ENCODE data around the gene GM2A. TPM values are rescaled to one million over a fixed set of nuclear protein-coding genes. Genes with fewer than 3 reads are reported as not detected.

The GM2A gene
- total and polyA plus RNA-seq, 7 donors: 10.2 to 35.1 (median 30.3) TPM

DNA sequence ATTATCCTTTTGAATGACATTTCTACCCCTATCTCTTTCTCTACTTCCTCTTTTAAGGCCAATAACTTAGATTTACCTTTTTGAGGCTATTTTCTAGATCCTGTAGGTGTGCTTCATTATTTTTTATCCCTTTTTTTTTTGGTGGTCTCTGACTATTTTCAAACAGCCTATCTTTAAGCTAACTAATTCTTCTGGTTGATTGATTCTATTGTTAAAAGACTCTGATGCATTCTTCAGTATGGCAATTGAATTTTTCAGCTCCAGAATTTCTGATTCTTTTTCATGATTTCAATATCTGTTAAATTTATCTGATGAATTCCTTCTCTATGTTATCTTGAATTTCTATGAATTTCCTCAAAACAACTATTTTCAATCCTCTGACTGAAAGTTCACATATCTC, 57.9 kb downstream of the GM2A start:
- H3K27me3 ChIP-seq: no peaks in the 10 kb centered on the region

DNA sequence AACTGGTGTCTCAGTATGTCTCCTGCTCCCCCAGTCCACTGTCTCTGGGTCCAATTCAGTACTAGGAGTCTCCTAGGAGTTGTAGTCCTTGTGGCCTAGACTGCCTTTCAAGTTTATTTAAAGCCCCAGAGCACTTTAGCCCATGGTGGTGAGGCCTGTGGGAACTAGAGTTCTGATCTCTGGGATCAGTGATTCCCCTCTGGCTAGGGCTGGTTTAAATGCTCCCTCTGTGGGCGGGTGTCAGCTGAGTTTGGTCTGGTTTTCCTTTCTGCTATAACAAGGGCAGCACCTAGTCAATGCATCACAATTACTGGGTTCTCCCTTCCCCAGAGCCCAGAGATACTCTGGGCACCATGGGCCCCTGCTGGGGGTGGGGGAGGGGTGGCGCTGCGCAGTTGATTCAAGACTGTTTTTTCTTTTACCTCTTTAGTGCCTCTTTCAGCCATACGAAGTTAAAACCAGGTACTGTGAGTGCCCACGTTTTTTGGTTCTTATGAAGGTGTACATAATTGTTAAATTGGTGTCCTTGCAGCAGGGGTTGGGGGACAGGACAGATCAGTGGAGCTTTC, 59.9 kb downstream of the GM2A start:
- Histone ChIP-seq H3K27ac (no peak overlapping the region), H3K36me3 (no peaks in the 10 kb centered on the region), H3K9me3 (peaks cover 0 to 2% (median 0%) of the 10 kb centered on the region in 4 donors), H3K4me3 (no peak overlapping the region), H3K4me1 (no peaks in the 10 kb centered on the region), H3K27me3 (no peaks in the 10 kb centered on the region)
- no peak for DNase-seq
- WGBS, 2 donors: 69 to 75% methylated on average over 5 of the region's 5 CpGs
- TF ChIP-seq EP300 (IDR thresholded peaks at IDR 0.05): no peak
- TF ChIP-seq, protein P1, sequence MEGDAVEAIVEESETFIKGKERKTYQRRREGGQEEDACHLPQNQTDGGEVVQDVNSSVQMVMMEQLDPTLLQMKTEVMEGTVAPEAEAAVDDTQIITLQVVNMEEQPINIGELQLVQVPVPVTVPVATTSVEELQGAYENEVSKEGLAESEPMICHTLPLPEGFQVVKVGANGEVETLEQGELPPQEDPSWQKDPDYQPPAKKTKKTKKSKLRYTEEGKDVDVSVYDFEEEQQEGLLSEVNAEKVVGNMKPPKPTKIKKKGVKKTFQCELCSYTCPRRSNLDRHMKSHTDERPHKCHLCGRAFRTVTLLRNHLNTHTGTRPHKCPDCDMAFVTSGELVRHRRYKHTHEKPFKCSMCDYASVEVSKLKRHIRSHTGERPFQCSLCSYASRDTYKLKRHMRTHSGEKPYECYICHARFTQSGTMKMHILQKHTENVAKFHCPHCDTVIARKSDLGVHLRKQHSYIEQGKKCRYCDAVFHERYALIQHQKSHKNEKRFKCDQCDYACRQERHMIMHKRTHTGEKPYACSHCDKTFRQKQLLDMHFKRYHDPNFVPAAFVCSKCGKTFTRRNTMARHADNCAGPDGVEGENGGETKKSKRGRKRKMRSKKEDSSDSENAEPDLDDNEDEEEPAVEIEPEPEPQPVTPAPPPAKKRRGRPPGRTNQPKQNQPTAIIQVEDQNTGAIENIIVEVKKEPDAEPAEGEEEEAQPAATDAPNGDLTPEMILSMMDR (IDR thresholded peaks at IDR 0.05): no peak
- TF ChIP-seq POLR2A (IDR thresholded peaks at IDR 0.05): no peak
- no peak for TF ChIP-seq POLR2AphosphoS5 (IDR thresholded peaks at IDR 0.05)
- intact Hi-C loops (cut with DNase I): loop anchor here (10.0 kb wide), 1 partner anchor 188 kb away; no protein-coding TSS in a partner anchor

More for the DNA sequence above, 57.9 kb downstream of the GM2A start:
- DNase-seq: no peak
- Histone ChIP-seq H3K36me3 (no peaks in the 10 kb centered on the region), H3K4me3 (no peak overlapping the region), H3K4me1 (no peaks in the 10 kb centered on the region), H3K9me3 (peaks cover 0 to 2% (median 0%) of the 10 kb centered on the region in 4 donors), H3K27ac (no peak overlapping the region)
- intact Hi-C loops (cut with DNase I): loop anchor here (10.0 kb wide), 1 partner anchor 186 kb away; no protein-coding TSS in a partner anchor
- TF ChIP-seq POLR2A (IDR thresholded peaks at IDR 0.05) (no peak), POLR2AphosphoS5 (IDR thresholded peaks at IDR 0.05) (no peak), EP300 (IDR thresholded peaks at IDR 0.05) (no peak)
- TF ChIP-seq, protein P1 (IDR thresholded peaks at IDR 0.05): no peak

DNA sequence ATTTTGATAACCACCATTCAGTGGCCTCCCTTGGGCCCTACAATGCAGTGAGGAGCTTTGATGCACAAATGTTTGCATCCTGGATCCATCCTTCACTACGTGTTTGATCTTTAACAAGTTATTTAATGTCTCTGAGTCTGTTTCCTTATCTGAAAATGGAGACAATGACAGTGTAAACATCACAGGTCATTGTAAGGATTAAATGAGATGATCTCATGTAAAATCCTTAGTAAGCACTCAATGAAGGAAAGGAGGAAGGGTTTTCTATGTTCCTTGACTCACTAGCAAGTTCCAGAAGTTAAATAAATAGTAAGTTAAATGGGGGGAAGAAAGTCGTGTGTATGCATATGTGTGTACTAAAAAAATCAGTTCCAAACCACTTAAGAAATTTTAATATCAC, 60.4 kb downstream of the GM2A start:
- WGBS, 2 donors: 9 to 42% methylated on average over 2 of the region's 2 CpGs
- TF ChIP-seq POLR2AphosphoS5 (IDR thresholded peaks at IDR 0.05): no peak
- no peak for TF ChIP-seq EP300 (IDR thresholded peaks at IDR 0.05)
- TF ChIP-seq POLR2A (IDR thresholded peaks at IDR 0.05): no peak
- TF ChIP-seq, protein P1 (IDR thresholded peaks at IDR 0.05): no peak
- intact Hi-C loops (cut with DNase I): loop anchor here (10.0 kb wide), 1 partner anchor 189 kb away; no protein-coding TSS in a partner anchor

DNA sequence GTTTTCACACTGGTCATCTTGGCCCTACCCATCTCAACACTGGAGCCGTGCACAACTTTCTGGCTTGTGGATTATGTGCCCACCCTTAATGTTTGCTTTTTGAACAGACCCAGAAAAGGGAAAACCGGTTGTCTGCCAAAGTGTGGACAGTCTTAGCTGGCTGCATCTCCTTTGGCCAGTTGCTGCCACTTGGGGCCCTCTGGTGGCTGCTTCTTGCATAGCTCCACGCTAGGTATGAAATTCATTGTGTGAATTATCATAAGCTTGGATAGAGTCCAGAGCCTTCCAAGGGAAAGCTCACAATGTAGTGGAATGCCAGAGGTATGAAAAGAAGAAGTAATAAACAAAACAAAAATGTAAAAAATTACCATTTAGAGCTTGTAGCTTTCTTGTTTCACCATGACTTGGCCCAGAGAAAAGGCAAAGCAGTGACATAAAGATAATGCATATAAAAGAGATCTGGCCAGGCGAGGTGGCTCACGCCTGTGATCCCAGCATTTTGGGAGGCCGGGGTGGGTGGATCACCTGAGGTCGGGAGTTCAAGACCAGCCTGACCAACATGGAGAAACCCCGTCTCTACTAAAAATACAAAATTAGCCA, 63.1 kb downstream of the GM2A start:
- Histone ChIP-seq H3K27me3 (no peaks in the 10 kb centered on the region), H3K27ac (no peak overlapping the region), H3K4me3 (no peak overlapping the region), H3K36me3 (no peaks in the 10 kb centered on the region), H3K9me3 (peaks cover 0 to 2% (median 0%) of the 10 kb centered on the region in 4 donors), H3K4me1 (peaks cover 0 to 12% (median 11%) of the 10 kb centered on the region in 4 donors)
- peak; percentile 80 for DNase-seq
- intact Hi-C loops (cut with DNase I): loop anchor here (10.0 kb wide), 1 partner anchor 191 kb away; no protein-coding TSS in a partner anchor
- TF ChIP-seq, protein P1 (IDR thresholded peaks at IDR 0.05): peak; percentile 31 to 83 (median 68)
- TF ChIP-seq POLR2A (IDR thresholded peaks at IDR 0.05): no peak
- 42 to 56% methylated on average over 8 of the region's 8 CpGs for WGBS, 2 donors

More for the DNA sequence above, 60.4 kb downstream of the GM2A start:
- no peaks in the 10 kb centered on the region for H3K27me3 ChIP-seq
- no peaks in the 10 kb centered on the region for H3K4me1 ChIP-seq
- H3K27ac ChIP-seq: no peak overlapping the region
- no peak for DNase-seq
- no peaks in the 10 kb centered on the region for H3K36me3 ChIP-seq
- no peak overlapping the region for H3K4me3 ChIP-seq
- H3K9me3 ChIP-seq: peaks cover 0 to 2% (median 0%) of the 10 kb centered on the region in 4 donors
